ENCODE measurements around the gene ARHGAP42.

ARHGAP42 gene

GRCh38 chr11:100866453-100866852 lies 179.4 kb downstream of the ARHGAP42 start:
- peak overlapping the region; percentile 43 for H3K4me2 ChIP-seq (ENCODE audit: low read length)
- H3K36me3 ChIP-seq (ENCODE audit: control insufficient read depth, low read length) = peaks cover 4% of the 10 kb centered on the region
- no peaks in the 10 kb centered on the region for H4K20me1 ChIP-seq (ENCODE audit: control insufficient read depth, insufficient read depth, low read depth, low read length)
- no peaks in the 10 kb centered on the region for H3K27me3 ChIP-seq (ENCODE audit: control insufficient read depth, low read length)
- H3K79me2 ChIP-seq (ENCODE audit: control insufficient read depth, low read length) = no peaks in the 10 kb centered on the region
- no peaks in the 10 kb centered on the region for H3F3A ChIP-seq (ENCODE audit: control insufficient read depth, insufficient read depth)
- peaks cover 18% of the 10 kb centered on the region for H3K4me1 ChIP-seq (ENCODE audit: control insufficient read depth, low read length)
- H3K4me3 ChIP-seq (ENCODE audit: low read length) = peak overlapping the region; percentile 35
- H3K27ac ChIP-seq (ENCODE audit: low read depth, low read length) = peak overlapping the region; percentile 56
- H3K9me3 ChIP-seq (ENCODE audit: control insufficient read depth, insufficient read depth, low read length) = peaks cover 7% of the 10 kb centered on the region; the same call in 1 of the 2 replicates
- no peaks in the 10 kb centered on the region for H3K9me2 ChIP-seq (replicated peaks; ENCODE audit: control insufficient read depth, low read length)
- TF ChIP-seq EZH2phosphoT487 (IDR thresholded peaks at IDR 0.05; ENCODE audit: borderline replicate concordance, low read length) = no peak
- no peak for TF ChIP-seq CTCF (IDR thresholded peaks at IDR 0.05; ENCODE audit: low read depth, low read length, poor library complexity, severe bottlenecking)

- Histone ChIP-seq H3K27ac (ENCODE audit: low read depth, low read length) (no peak overlapping the region), H3K4me1 (ENCODE audit: control insufficient read depth, low read length) (peaks cover 18% of the 10 kb centered on the region), H3K4me3 (ENCODE audit: low read length) (no peak overlapping the region), H3F3A (ENCODE audit: control insufficient read depth, insufficient read depth) (no peaks in the 10 kb centered on the region), H3K36me3 (ENCODE audit: control insufficient read depth, low read length) (peaks cover 4% of the 10 kb centered on the region), H4K20me1 (ENCODE audit: control insufficient read depth, insufficient read depth, low read depth, low read length) (no peaks in the 10 kb centered on the region), H3K4me2 (ENCODE audit: low read length) (no peak overlapping the region), H3K9me2 (replicated peaks; ENCODE audit: control insufficient read depth, low read length) (no peaks in the 10 kb centered on the region), H3K9me3 (ENCODE audit: control insufficient read depth, insufficient read depth, low read length) (peaks cover 7% of the 10 kb centered on the region; the same call in 1 of the 2 replicates), H3K79me2 (ENCODE audit: control insufficient read depth, low read length) (no peaks in the 10 kb centered on the region), H3K27me3 (ENCODE audit: control insufficient read depth, low read length) (no peaks in the 10 kb centered on the region)
- TF ChIP-seq CTCF (IDR thresholded peaks at IDR 0.05; ENCODE audit: low read depth, low read length, poor library complexity, severe bottlenecking) = no peak
- no peak for TF ChIP-seq EZH2phosphoT487 (IDR thresholded peaks at IDR 0.05; ENCODE audit: borderline replicate concordance, low read length)
Observed at GRCh38 chr11:100867606-100868005, 180.5 kb downstream of the ARHGAP42 start.

- Histone ChIP-seq H3K9me3 (ENCODE audit: control insufficient read depth, insufficient read depth, low read length) (peaks cover 7% of the 10 kb centered on the region; the same call in 1 of the 2 replicates), H3F3A (ENCODE audit: control insufficient read depth, insufficient read depth) (no peaks in the 10 kb centered on the region), H3K9me2 (replicated peaks; ENCODE audit: control insufficient read depth, low read length) (no peaks in the 10 kb centered on the region), H3K27ac (ENCODE audit: low read depth, low read length) (no peak overlapping the region), H3K4me3 (ENCODE audit: low read length) (no peak overlapping the region), H3K4me1 (ENCODE audit: control insufficient read depth, low read length) (peaks cover 18% of the 10 kb centered on the region), H3K36me3 (ENCODE audit: control insufficient read depth, low read length) (peaks cover 4% of the 10 kb centered on the region), H3K79me2 (ENCODE audit: control insufficient read depth, low read length) (no peaks in the 10 kb centered on the region), H4K20me1 (ENCODE audit: control insufficient read depth, insufficient read depth, low read depth, low read length) (no peaks in the 10 kb centered on the region), H3K4me2 (ENCODE audit: low read length) (no peak overlapping the region), H3K27me3 (ENCODE audit: control insufficient read depth, low read length) (no peaks in the 10 kb centered on the region)
- TF ChIP-seq CTCF (IDR thresholded peaks at IDR 0.05; ENCODE audit: low read depth, low read length, poor library complexity, severe bottlenecking) (no peak), EZH2phosphoT487 (IDR thresholded peaks at IDR 0.05; ENCODE audit: borderline replicate concordance, low read length) (no peak)
Observed at GRCh38 chr11:100869328-100869727, 182.2 kb downstream of the ARHGAP42 start.
